Calu3 (cell line): ENCODE data around the gene ACE. TPM values are rescaled to one million over a fixed set of nuclear protein-coding genes. Genes with fewer than 3 reads are reported as not detected.
A peak's percentile ranks its signal among the peaks of the same experiment; 100 is the strongest.

Experiments
- Bru-seq: library from RNA; stranded (reverse); fragments of 400-500 nt; gene quantifications from one replicate; lab custom pipeline; 2021; lab: Mats Ljungman, UMichigan
- BruChase-seq, 2 experiments: library from RNA; stranded (reverse); fragments of 400-500 nt; gene quantifications; one replicate each; lab custom pipeline; 2021; lab: Mats Ljungman, UMichigan
- BruUV-seq: library from RNA; stranded (reverse); fragments of 400-500 nt; replicated peaks from 2 replicates; lab custom pipeline; 2021; lab: Mats Ljungman, UMichigan
- CTCF ChIA-PET: fragments of 300-600 bp; sonication (Branson Sonifier 250); formaldehyde crosslinking; loops from one replicate; lab custom pipeline; 2022; ENCODE audit warnings: antibody characterized with exemption; lab: Charles Lee
- DNase-seq: peaks from one replicate; pipeline ENCODE4 v3.0.0; 2022
- H3K27ac Mint-ChIP-seq: one replicate; pipeline ENCODE4 v1.8.0; 2022; ENCODE audit warnings: mixed read lengths; ENCODE audit not compliant: unreplicated experiment
- H3K27me3 Mint-ChIP-seq: one replicate; pipeline ENCODE4 v1.8.0; 2022; ENCODE audit warnings: mixed read lengths; ENCODE audit not compliant: unreplicated experiment
- H3K36me3 Mint-ChIP-seq: one replicate; pipeline ENCODE4 v1.8.0; 2022; ENCODE audit warnings: mild to moderate bottlenecking, moderate library complexity, mixed read lengths; ENCODE audit not compliant: insufficient read depth, unreplicated experiment
- H3K4me1 Mint-ChIP-seq: one replicate; pipeline ENCODE4 v1.8.0; 2022; ENCODE audit warnings: mild to moderate bottlenecking, low read depth, mixed read lengths; ENCODE audit not compliant: unreplicated experiment
- H3K4me3 Mint-ChIP-seq: one replicate; pipeline ENCODE4 v1.8.0; 2022; ENCODE audit warnings: mild to moderate bottlenecking, low read depth, moderate library complexity, mixed read lengths; ENCODE audit not compliant: unreplicated experiment
- H3K9me3 Mint-ChIP-seq: one replicate; pipeline ENCODE4 v1.8.0; 2022; ENCODE audit warnings: low read depth, mixed read lengths; ENCODE audit not compliant: unreplicated experiment
- CTCF ChIP-seq: fragments of 200-600 bp; IDR thresholded peaks from one replicate; pipeline ENCODE4 v1.8.0; 2022; ENCODE audit warnings: antibody characterized with exemption; ENCODE audit not compliant: unreplicated experiment
- intact Hi-C: fragments of 100-400 bp; cut with micrococcal nuclease; formaldehyde crosslinking; loops from one replicate; pipeline ENCODE4 v1.10.0; 2022; ENCODE audit not compliant: unreplicated experiment
- long read RNA-seq: library from polyadenylated mRNA; stranded (forward); transcript quantifications from one replicate; pipeline ENCODE4 v2.0.0, GENCODE V29; 2022
- total RNA-seq: library from RNA; stranded (reverse); gene quantifications from 2 replicates; pipeline ENCODE4 v1.2.3, GENCODE V29; 2022

Gene ACE
- total RNA-seq = 5.9 and 7.1 TPM in 2 replicates
- Bru-seq, nascent RNA = percentile 20 among the genes with signal in this experiment
- BruChase-seq, experiment 1, labeled RNA remaining after a 6-hour chase = percentile 35 among the genes with signal in this experiment
- percentile 31 among the genes with signal in this experiment for BruChase-seq, experiment 2, labeled RNA remaining after a 2-hour chase
- long read RNA-seq, full-length matches to known transcripts = 3 of 4 reads
- long read RNA-seq, partial matches to known transcripts = 1 of 4 reads
- long read RNA-seq, other reads (novel, unspliced or antisense) = 0 of 4 reads

- no peak for TF ChIP-seq CTCF
- Mint-ChIP-seq H3K9me3 (no peaks in the 10 kb centered on the region), H3K27ac (no peak within 1 kb of the TSS), H3K36me3 (peaks cover 11% of the 10 kb centered on the region), H3K4me1 (no peaks in the 10 kb centered on the region), H3K4me3 (peak within 1 kb of the TSS; percentile 79), H3K27me3 (no peaks in the 10 kb centered on the region)
- BruUV-seq = no TSS peak
- CTCF ChIA-PET = interaction anchor here (0.9 to 4.8 kb wide), 2 partner anchors 52 to 73 kb away, joined by 9 to 50 read pairs; partner anchors contain the start of gene DCAF7
- peak; percentile 36 for DNase-seq
- intact Hi-C loops = no loop called here
These were observed at the start of gene ACE for GRCh38 chr17:63476854-63477479. Gene ACE (plus strand): TSS chr17:63477061. CDS start chr17:63477095, 34 bp downstream.

GRCh38 chr17:63429766-63430165 is 47.1 kb upstream of the ACE start:
- CTCF ChIA-PET = no interaction called here
- Mint-ChIP-seq H3K4me3 (no peak overlapping the region), H3K36me3 (peaks cover 8% of the 10 kb centered on the region), H3K9me3 (no peaks in the 10 kb centered on the region), H3K27me3 (no peaks in the 10 kb centered on the region), H3K4me1 (no peaks in the 10 kb centered on the region), H3K27ac (no peak overlapping the region)
- DNase-seq = no peak
- TF ChIP-seq CTCF = no peak
- intact Hi-C loops = no loop called here
- no TSS peak for BruUV-seq

GRCh38 chr17:63430223-63430622 is 46.6 kb upstream of the ACE start:
- intact Hi-C loops = no loop called here
- no TSS peak for BruUV-seq
- H3K4me1 Mint-ChIP-seq = no peaks in the 10 kb centered on the region
- no peak for TF ChIP-seq CTCF
- H3K27ac Mint-ChIP-seq = no peak overlapping the region
- CTCF ChIA-PET = no interaction called here
- H3K27me3 Mint-ChIP-seq = no peaks in the 10 kb centered on the region
- H3K36me3 Mint-ChIP-seq = peaks cover 11% of the 10 kb centered on the region
- no peak for DNase-seq
- no peak overlapping the region for H3K4me3 Mint-ChIP-seq
- H3K9me3 Mint-ChIP-seq = no peaks in the 10 kb centered on the region

GRCh38 chr17:63431618-63431938 is 45.3 kb upstream of the ACE start:
- no peak for TF ChIP-seq CTCF
- intact Hi-C loops = no loop called here
- CTCF ChIA-PET = no interaction called here
- Mint-ChIP-seq H3K9me3 (no peaks in the 10 kb centered on the region), H3K4me3 (no peak overlapping the region), H3K27me3 (no peaks in the 10 kb centered on the region), H3K27ac (no peak overlapping the region), H3K36me3 (peaks cover 16% of the 10 kb centered on the region), H3K4me1 (no peaks in the 10 kb centered on the region)
- no peak for DNase-seq
- BruUV-seq = no TSS peak
